Activated CD8-positive, alpha-beta memory T cell treated with anti-CD3 and anti-CD28 coated beads for 36 hours (primary cell): ENCODE measurements around the gene ERC2. TPM values are rescaled to one million over a fixed set of nuclear protein-coding genes. Genes with fewer than 3 reads are reported as not detected.

ENCODE experiments used
- CTCF ChIA-PET: fragments of 350-600 bp; sonication (Branson Sonifier 250); formaldehyde crosslinking; loops from one replicate; lab custom pipeline; 2021; ENCODE audit warnings: antibody characterized with exemption; lab: Charles Lee
- POLR2A ChIA-PET: fragments of 350-600 bp; sonication (Branson Sonifier 250); formaldehyde crosslinking; loops from one replicate; lab custom pipeline; 2021; ENCODE audit warnings: antibody characterized with exemption; lab: Charles Lee
- total RNA-seq, 2 experiments: library from RNA; stranded (reverse); gene quantifications; one replicate each; pipeline ENCODE4 v1.2.3, GENCODE V29; 2021

Gene ERC2
- total RNA-seq, 2 experiments from 2014 or later = not detected

- ChIA-PET POLR2A (interaction anchor here (0.7 kb wide), 1 partner anchor 565 kb away, joined by 3 read pairs; no protein-coding TSS in a partner anchor), CTCF (interaction anchor here (0.7 kb wide), 1 partner anchor 405 kb away, joined by 3 read pairs; no protein-coding TSS in a partner anchor)
Measured at GRCh38 chr3:56443372-56443771, 24.9 kb downstream of the ERC2 start.

- CTCF ChIA-PET = no interaction called here
Measured at GRCh38 chr3:56428667-56429066, 39.6 kb downstream of the ERC2 start.

GRCh38 chr3:56424885-56425284 lies 43.4 kb downstream of the ERC2 start:
- CTCF ChIA-PET = no interaction called here
- POLR2A ChIA-PET = no interaction called here

More at GRCh38 chr3:56428667-56429066, 39.6 kb downstream of the ERC2 start:
- POLR2A ChIA-PET = no interaction called here

GRCh38 chr3:56424336-56424735 lies 43.9 kb downstream of the ERC2 start:
- ChIA-PET CTCF (no interaction called here), POLR2A (no interaction called here)

- ChIA-PET CTCF (no interaction called here), POLR2A (no interaction called here)
Measured at GRCh38 chr3:56423661-56424099, 44.6 kb downstream of the ERC2 start.

- ChIA-PET POLR2A (no interaction called here), CTCF (no interaction called here)
Measured at GRCh38 chr3:56422316-56422715, 46.0 kb downstream of the ERC2 start.

GRCh38 chr3:56421205-56421604 lies 47.1 kb downstream of the ERC2 start:
- ChIA-PET POLR2A (no interaction called here), CTCF (no interaction called here)

GRCh38 chr3:56415652-56416051 lies 52.6 kb downstream of the ERC2 start:
- POLR2A ChIA-PET = no interaction called here
- CTCF ChIA-PET = no interaction called here

GRCh38 chr3:56413911-56414310 lies 54.4 kb downstream of the ERC2 start:
- ChIA-PET CTCF (no interaction called here), POLR2A (no interaction called here)

GRCh38 chr3:56411166-56411565 lies 57.1 kb downstream of the ERC2 start:
- CTCF ChIA-PET = no interaction called here
- POLR2A ChIA-PET = no interaction called here

GRCh38 chr3:56410576-56410975 lies 57.7 kb downstream of the ERC2 start:
- ChIA-PET CTCF (no interaction called here), POLR2A (no interaction called here)

- ChIA-PET CTCF (no interaction called here), POLR2A (no interaction called here)
Measured at GRCh38 chr3:56409790-56410189, 58.5 kb downstream of the ERC2 start.

GRCh38 chr3:56408761-56409196 lies 59.5 kb downstream of the ERC2 start:
- POLR2A ChIA-PET = no interaction called here
- CTCF ChIA-PET = no interaction called here

GRCh38 chr3:56406826-56407515 lies 61.3 kb downstream of the ERC2 start:
- ChIA-PET POLR2A (no interaction called here), CTCF (no interaction called here)

GRCh38 chr3:56404884-56405283 lies 63.4 kb downstream of the ERC2 start:
- POLR2A ChIA-PET = no interaction called here
- CTCF ChIA-PET = no interaction called here

GRCh38 chr3:56398659-56399058 lies 69.6 kb downstream of the ERC2 start:
- POLR2A ChIA-PET = no interaction called here
- CTCF ChIA-PET = no interaction called here

GRCh38 chr3:56397798-56398197 lies 70.5 kb downstream of the ERC2 start:
- ChIA-PET CTCF (no interaction called here), POLR2A (no interaction called here)

GRCh38 chr3:56389183-56389830 lies 79.0 kb downstream of the ERC2 start:
- ChIA-PET POLR2A (no interaction called here), CTCF (no interaction called here)

- POLR2A ChIA-PET = no interaction called here
- CTCF ChIA-PET = no interaction called here
Measured at GRCh38 chr3:56383092-56383491, 85.2 kb downstream of the ERC2 start.

- ChIA-PET POLR2A (no interaction called here), CTCF (no interaction called here)
Measured at GRCh38 chr3:56379723-56380287, 88.5 kb downstream of the ERC2 start.

- CTCF ChIA-PET = no interaction called here
- POLR2A ChIA-PET = no interaction called here
Measured at GRCh38 chr3:56375654-56376053, 92.6 kb downstream of the ERC2 start.
